Loucy (cell line): Measurements from ENCODE around the gene TTC16.

Experiments
- CTCF ChIP-seq: fragments of 200-600 bp; sonication (generic); conservative IDR thresholded peaks from 2 replicates; pipeline ENCODE4 v1.5.1; 2014; ENCODE audit warnings: mild to moderate bottlenecking, antibody characterized with exemption, low read length
- EZH2phosphoT487 ChIP-seq: fragments of 200-600 bp; IDR thresholded peaks from 2 replicates; pipeline ENCODE4 v1.6.1; 2018; ENCODE audit warnings: antibody characterized with exemption, mild to moderate bottlenecking, moderate library complexity, borderline replicate concordance

- TF ChIP-seq CTCF (no peak), EZH2phosphoT487 (no peak)
Measured at GRCh38 chr9:127770583-127770904, 54.7 kb downstream of the TTC16 start.
